GM10266 (cell line): Measurements from ENCODE around the gene CDKN2B-AS1.

Source experiments
- DNase-seq: peaks from one replicate; pipeline ENCODE4 v3.0.0; 2012; ENCODE audit errors: extremely low spot score
- TF ChIP-seq, protein P1 (sequence below): IDR thresholded peaks from 2 replicates; pipeline ENCODE4 v1.5.1; 2012; ENCODE audit warnings: mild to moderate bottlenecking, low read depth; ENCODE audit not compliant: control insufficient read depth, insufficient read depth; ENCODE audit errors: missing control alignments

Gene CDKN2B-AS1

DNA sequence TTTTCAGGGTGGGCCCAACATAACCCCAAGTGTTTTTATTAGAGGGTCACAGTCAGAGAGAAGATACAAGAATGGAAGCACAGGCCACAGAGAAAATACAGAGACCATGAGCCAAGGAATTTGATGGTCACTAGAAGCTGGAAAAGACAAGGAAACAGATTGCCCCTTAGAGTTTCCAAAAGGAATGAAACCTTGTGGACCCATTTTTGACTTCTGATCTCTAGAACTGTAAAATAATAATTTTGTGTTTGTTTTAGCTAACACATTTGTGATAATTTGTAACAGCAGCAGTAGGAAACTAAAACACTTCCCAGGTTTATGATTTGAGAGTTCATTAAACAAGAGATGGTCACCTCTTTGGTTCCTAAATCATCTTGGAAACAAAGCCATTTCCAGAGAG is 22.2 kb upstream of the CDKN2B-AS1 start:
- TF ChIP-seq, protein P1, sequence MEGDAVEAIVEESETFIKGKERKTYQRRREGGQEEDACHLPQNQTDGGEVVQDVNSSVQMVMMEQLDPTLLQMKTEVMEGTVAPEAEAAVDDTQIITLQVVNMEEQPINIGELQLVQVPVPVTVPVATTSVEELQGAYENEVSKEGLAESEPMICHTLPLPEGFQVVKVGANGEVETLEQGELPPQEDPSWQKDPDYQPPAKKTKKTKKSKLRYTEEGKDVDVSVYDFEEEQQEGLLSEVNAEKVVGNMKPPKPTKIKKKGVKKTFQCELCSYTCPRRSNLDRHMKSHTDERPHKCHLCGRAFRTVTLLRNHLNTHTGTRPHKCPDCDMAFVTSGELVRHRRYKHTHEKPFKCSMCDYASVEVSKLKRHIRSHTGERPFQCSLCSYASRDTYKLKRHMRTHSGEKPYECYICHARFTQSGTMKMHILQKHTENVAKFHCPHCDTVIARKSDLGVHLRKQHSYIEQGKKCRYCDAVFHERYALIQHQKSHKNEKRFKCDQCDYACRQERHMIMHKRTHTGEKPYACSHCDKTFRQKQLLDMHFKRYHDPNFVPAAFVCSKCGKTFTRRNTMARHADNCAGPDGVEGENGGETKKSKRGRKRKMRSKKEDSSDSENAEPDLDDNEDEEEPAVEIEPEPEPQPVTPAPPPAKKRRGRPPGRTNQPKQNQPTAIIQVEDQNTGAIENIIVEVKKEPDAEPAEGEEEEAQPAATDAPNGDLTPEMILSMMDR = no peak
- DNase-seq = no peak

DNA sequence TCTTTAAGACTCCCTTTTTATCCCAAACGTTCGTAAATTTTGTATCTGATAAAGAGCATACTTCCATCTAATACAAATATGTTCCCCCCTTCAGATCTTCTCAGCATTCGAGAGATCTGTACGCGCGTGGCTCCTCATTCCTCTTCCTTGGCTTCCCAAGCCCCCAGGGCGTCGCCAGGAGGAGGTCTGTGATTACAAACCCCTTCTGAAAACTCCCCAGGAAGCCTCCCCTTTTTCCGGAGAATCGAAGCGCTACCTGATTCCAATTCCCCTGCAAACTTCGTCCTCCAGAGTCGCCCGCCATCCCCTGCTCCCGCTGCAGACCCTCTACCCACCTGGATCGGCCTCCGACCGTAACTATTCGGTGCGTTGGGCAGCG is 20.3 kb upstream of the CDKN2B-AS1 start:
- TF ChIP-seq, protein P1 = no peak
- no peak for DNase-seq

DNA sequence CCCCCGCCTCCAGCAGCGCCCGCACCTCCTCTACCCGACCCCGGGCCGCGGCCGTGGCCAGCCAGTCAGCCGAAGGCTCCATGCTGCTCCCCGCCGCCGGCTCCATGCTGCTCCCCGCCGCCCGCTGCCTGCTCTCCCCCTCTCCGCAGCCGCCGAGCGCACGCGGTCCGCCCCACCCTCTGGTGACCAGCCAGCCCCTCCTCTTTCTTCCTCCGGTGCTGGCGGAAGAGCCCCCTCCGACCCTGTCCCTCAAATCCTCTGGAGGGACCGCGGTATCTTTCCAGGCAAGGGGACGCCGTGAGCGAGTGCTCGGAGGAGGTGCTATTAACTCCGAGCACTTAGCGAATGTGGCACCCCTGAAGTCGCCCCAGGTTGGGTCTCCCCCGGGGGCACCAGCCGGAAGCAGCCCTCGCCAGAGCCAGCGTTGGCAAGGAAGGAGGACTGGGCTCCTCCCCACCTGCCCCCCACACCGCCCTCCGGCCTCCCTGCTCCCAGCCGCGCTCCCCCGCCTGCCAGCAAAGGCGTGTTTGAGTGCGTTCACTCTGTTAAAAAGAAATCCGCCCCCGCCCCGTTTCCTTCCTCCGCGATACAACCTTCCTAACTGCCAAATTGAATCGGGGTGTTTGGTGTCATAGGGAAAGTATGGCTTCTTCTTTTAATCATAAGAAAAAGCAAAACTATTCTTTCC is 19.7 kb upstream of the CDKN2B-AS1 start:
- TF ChIP-seq, protein P1 = no peak
- peak; percentile 62 for DNase-seq

DNA sequence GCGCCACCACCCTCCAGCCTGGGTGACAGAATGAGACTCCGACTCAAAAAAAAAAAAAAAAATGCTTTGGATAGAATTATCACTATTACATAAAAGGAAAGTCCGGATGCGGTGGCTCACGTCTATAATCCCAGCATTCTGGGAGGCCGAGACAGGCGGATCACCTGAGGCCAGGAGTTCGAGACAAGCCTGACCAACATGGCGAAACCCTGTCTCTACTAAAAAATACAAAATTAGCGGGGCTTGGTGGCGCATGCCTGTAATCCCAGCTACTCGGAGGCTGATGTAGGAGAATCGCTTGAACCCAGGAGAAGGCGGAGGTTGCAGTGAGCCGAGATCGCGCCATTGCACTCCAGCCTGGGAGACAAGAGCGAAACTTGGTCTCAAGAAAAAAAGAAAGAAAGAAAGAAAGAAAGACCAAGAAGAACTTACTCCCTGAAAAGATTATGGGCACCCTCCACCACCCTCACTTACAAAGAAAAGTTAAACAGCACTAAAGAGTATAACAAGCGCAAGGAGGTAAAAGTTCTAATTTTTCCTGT is 18.2 kb upstream of the CDKN2B-AS1 start:
- no peak for DNase-seq
- TF ChIP-seq, protein P1 = no peak

DNA sequence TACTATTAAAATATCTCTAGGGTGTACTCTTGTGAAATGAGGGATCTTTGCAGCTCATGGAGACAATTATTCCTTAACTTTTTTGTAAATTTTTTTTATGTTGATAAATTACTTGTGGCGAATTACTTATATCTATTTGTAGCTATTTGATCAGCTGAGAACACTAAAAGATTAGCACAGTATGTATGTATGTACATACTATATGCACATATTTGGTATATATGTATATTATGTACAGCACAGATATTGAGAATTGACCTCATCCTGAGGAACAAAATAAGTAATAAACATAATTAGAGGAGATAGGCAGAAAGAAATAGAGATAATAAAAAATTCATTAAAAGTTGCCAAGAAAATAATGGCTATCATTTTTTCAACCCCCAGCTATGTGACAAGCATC is 12.2 kb upstream of the CDKN2B-AS1 start:
- TF ChIP-seq, protein P1 = no peak
- no peak for DNase-seq

- TF ChIP-seq, protein P1 = no peak
- DNase-seq = no peak
Measured at GRCh38 chr9:21982861-21983560, 11.6 kb upstream of the CDKN2B-AS1 start.

DNA sequence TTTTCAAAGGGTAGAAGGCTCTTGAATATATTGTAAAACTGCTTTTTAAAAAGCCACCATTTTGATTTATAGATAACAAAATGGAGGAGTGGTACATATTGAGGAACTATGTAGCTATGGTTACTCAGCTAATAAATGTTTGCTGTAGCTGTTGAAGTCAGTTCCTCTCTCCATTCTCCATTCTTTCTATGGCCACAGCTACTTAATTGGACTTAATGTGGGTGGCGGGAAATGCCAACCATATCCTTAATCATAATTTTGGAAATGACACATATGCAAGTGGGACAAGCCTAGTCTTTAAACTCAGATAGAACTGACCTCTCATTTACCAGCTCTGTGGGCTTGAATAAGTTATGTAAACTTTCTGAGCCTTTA is 11.0 kb upstream of the CDKN2B-AS1 start:
- DNase-seq = no peak
- TF ChIP-seq, protein P1 = no peak
